Activated CD8-positive, alpha-beta memory T cell treated with anti-CD3 and anti-CD28 coated beads, Interleukin-2, amount 50 U/mL, for 4 hours (primary cell): ENCODE results near the gene PKP1.

ENCODE experiments used
- DNase-seq: peaks from one replicate; pipeline ENCODE4 v3.0.0-alpha.2; 2020

PKP1 gene

GRCh38 chr1:201356236-201356635, 72.9 kb downstream of the PKP1 start:
- DNase-seq: no peak

DNA sequence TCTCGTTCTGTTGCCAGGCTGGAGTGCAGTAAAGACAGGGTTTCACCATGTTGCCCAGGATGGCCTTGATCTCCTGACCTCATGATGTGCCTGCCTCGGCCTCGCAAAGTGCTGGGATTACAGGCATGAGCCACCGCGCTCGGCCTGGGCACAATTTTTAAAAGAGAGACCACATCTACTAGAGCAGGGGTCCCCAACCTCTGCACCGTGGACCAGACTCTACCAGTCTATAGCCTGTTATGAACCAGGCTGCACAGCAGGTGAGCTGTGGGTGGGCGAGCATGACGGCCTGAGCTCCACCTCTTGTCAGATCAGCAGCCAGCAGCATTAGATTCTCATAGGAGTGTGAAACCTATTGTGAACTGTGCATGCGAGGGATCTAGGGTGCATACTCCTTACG, 73.4 kb downstream of the PKP1 start:
- no peak for DNase-seq

- no peak for DNase-seq
These were observed 73.9 kb downstream of the PKP1 start for GRCh38 chr1:201357211-201357610.

GRCh38 chr1:201357636-201358348, 74.5 kb downstream of the PKP1 start:
- DNase-seq: no peak

- DNase-seq: no peak
These were observed 75.3 kb downstream of the PKP1 start for GRCh38 chr1:201358596-201358995.

GRCh38 chr1:201359031-201359872, 75.9 kb downstream of the PKP1 start:
- no peak for DNase-seq

DNA sequence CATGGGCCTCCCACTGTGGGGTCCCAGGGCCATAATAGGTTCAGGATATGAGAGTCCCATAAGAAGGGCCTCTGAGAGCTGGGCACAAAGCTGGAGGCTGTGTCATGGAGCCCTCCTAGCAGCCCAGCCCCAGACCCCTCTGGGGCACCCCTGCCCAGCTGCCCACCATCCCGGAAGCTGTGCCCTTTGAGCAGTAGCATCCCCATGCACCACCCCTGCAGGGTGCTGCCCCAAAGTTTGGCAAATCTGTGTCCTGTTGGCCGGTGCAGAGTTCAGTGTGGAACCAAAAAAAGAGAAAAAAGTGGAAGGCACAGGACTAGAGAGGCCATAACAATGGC, 76.5 kb downstream of the PKP1 start:
- DNase-seq: no peak

DNA sequence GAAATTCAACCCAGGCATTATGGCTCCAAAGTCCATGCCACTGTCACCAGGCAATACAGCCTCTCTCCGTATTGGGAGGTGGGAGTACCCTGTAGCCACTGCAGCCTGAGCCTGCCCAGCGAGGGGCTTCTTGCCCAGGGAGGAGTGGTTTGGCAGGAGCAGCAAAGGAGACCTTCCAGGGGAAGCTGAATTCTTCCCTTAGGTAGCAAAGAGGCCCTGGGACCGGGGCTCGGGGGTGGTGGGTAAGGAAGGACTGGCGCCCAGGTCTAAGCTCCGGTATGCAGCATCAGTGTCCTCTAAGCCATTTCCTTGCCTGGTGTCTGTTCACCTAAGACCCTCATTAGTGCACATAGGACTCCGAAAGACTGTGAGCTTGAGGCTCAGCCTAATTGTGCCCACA, 77.2 kb downstream of the PKP1 start:
- no peak for DNase-seq

GRCh38 chr1:201360901-201361651, 77.8 kb downstream of the PKP1 start:
- no peak for DNase-seq

DNA sequence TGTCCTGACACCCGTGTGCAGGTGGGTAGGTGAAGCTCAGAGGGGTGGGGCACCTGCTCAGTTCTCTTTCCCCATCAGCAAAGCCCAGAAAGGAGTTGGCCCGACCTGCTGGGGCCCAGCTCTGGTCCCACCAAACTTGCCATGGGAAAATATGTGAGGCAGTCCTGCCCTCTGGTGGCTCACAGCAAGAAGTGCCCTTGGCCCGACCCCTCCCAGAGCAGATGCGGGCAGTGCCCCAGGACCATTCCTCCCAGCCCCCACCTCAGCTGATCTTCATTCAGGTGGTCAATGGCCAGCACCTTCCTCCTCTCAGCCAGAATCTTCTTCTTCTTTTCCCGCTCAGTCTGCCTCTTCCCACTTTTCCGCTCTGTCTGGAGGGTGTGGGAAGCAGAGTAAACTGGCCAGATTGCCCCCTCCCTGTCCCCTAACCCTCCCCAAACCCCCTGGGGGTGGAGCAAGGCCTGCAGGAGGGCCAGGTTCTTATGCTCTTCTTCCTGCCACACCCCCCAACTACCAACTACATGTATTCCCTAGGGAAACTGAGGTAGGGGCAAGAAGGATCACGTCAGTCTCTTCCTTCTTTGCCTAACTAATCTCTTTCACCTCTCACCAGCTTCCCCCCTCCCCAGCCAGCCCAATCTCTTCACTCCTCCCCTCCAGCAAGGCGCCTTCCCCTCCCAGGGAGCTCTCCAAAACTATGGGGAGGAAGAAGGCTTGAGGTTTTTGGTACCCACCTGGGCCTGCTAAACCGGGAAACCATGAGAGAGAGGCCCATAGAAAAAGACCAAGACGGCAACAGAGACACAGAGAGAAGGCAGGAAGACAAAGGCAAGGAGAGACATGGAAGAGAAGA, 78.6 kb downstream of the PKP1 start:
- DNase-seq: no peak

- DNase-seq: no peak
These were observed 79.6 kb downstream of the PKP1 start for GRCh38 chr1:201362906-201363305.

GRCh38 chr1:201363467-201363866, 80.2 kb downstream of the PKP1 start:
- DNase-seq: no peak

DNA sequence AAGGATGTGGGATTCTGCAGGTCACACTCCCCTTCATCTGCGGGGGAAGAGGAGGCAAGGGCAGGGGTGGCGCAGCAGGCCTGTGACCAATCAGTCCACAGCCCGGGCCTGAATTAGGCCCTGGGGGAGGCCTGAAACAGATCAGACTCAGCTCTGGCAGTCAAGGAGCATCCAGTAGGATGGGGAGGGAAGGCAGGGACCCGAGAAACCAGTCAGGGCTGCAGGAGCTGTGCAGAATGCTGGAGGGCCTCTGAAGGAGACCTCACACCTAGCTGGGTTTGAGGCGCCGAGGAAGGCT, 81.5 kb downstream of the PKP1 start:
- DNase-seq: no peak

DNA sequence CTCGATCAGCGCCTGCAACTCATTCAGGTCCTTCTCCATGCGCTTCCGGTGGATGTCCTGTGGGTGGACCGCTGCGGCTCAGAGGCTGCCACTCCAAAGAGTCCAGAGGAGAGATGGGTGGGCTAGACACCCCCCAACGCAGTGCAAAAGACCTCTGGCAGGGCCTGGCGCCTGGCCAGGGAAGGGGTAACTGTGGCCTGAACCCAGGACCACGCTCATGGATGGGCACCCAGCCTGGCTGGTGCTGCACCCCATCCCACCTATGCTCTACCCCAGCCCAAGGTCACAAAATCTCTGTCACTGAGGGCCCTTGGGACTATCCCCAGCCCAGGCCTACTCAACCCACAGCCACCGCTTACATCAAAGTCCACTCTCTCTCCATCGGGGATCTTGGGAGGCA, 81.9 kb downstream of the PKP1 start:
- DNase-seq: no peak

- no peak for DNase-seq
These were observed 83.4 kb downstream of the PKP1 start for GRCh38 chr1:201366696-201367095.

DNA sequence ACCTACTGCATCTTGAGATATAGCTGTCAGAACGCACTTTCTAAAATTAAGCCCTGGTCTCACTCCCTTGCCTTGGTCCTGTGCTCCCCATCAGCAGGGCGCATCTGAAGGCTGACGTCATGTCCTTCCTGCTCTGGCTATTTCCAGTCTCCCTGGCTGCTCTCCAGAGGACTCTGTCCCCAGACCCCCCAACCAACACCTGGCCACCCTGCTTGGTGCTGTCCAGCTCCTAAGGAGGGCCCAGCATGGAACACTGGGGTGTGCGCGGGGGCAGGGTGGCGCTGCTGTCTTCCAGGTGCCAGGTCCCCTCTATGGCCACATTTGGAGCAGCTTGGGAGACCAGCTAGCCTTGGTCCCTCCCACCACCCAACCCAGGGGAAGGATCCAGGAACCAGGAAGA, 85.9 kb downstream of the PKP1 start:
- DNase-seq: no peak

DNA sequence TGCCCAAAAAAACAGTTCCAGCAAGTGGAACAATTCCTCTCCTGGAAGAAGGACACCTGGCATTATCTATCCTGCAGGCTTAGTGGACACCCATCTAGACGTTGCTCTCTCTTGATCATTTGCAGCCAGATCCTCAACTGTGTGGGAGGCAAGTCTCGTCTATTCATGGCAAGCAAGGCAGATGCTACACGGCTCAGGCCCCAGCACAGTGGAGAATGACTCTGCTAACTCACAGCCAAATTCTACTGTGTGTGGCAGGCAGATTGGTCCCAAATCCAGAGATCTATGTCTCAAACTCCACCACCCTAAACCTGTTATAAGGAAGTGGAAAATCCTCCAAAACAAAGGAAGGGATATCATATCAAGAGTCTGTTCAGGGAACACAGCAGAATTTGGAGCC, 87.2 kb downstream of the PKP1 start:
- no peak for DNase-seq

GRCh38 chr1:201371276-201371675, 88.0 kb downstream of the PKP1 start:
- no peak for DNase-seq

GRCh38 chr1:201371792-201372191, 88.5 kb downstream of the PKP1 start:
- no peak for DNase-seq

DNA sequence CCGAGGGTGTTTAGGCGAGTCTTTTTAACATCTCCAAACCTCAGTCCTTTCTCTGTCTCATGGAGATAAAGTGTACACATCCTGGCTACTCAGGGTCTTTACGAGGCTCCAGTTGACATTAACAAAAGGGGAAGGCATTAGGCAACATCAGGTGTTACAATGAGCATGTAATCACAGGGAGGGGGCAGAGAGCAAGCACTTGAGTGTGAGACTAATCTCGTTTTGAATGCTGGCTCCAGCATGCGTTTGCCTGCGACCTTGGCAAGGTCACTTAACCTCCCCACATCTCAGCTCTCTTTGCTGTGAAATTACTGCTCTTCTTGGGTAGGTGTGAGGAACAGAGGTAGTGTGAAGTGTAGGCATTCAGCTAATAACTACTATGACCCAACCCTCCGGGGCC, 91.1 kb downstream of the PKP1 start:
- no peak for DNase-seq

DNA sequence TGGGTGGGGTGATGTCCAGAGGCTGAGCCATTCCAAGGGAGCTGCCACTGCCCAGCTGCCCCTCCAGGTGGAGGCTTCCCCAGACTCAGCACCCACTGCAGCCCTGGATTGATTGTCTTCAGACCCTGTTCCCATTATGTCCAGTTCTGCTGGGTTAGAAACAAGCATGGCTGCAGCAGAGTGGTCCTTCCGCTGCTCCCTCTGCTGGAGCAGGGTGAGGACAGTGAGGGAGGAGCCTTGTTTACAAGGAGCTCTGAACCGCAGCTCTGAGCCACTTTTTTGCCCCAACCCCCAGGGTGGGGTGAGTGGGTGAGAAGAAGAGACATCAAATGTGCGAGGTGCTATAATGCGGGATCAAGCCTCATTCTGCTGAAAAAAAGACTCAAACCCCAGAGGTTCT, 91.9 kb downstream of the PKP1 start:
- no peak for DNase-seq

DNA sequence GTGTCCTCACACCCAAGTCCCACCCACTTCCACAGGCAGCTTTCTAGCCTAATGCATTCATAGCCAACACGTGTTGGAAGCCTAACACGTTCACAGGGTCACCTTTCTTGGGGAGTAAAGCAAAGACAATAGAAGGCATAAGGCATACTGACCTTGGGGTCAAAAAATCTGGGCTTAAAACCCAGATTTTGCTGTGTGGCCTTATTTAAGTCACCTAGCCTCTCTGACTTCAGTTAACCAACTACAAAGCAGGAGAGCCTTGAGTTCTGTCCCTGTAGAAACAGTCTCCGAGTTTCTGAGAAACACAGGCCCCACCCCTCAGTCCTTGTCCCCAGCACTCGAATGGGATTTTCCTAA, 92.8 kb downstream of the PKP1 start:
- DNase-seq: no peak
